Lung microvascular endothelial cell (primary cell): ENCODE results near the gene PNP. TPM values are rescaled to one million over a fixed set of nuclear protein-coding genes. Genes with fewer than 3 reads are reported as not detected.
"Not testable (repeated sequence)": the region's sequence is repeated elsewhere in the genome, so short reads cannot be mapped to it uniquely, and the experiment has no call there.

ENCODE experiments used
- DNase-seq, 2 donors: peaks; one replicate each; pipeline versions ENCODE4 v3.0.0 to v3.0.0-alpha.2; 2010; ENCODE audit warnings: low read depth in 2 of 2
- total RNA-seq: library from RNA; depleted of rRNA; stranded (reverse); fragments of >200 nt; gene quantifications from 2 replicates; pipeline ENCODE4 v1.2.1, GENCODE V29; 2014

Gene PNP
- total RNA-seq, 1 donor from 2014 or later: 193 TPM

GRCh38 chr14:20489093-20489994 is 20.1 kb downstream of the PNP start:
- DNase-seq: no peak

- DNase-seq: no peak
Measured at GRCh38 chr14:20490563-20490962, 21.4 kb downstream of the PNP start.

- DNase-seq: no peak
Measured at GRCh38 chr14:20492486-20492885, 23.3 kb downstream of the PNP start.

GRCh38 chr14:20493634-20494033 is 24.4 kb downstream of the PNP start:
- no peak for DNase-seq

GRCh38 chr14:20494935-20495766 is 25.9 kb downstream of the PNP start:
- peak; percentile 56 to 62 for DNase-seq

- DNase-seq: no peak
Measured at GRCh38 chr14:20498622-20499021, 29.4 kb downstream of the PNP start.

- DNase-seq: peak; percentile 74 to 82
Measured at GRCh38 chr14:20499108-20499507, 29.9 kb downstream of the PNP start.

GRCh38 chr14:20499881-20500280 is 30.7 kb downstream of the PNP start:
- DNase-seq: no peak

- peak; percentile 64 to 71 for DNase-seq
Measured at GRCh38 chr14:20501346-20501745, 32.1 kb downstream of the PNP start.

- peak in 1 of 2 donors; percentile 70 for DNase-seq
Measured at GRCh38 chr14:20503898-20504297, 34.7 kb downstream of the PNP start.

- not testable (repeated sequence) for DNase-seq
Measured at GRCh38 chr14:20506276-20506675, 37.1 kb downstream of the PNP start.

GRCh38 chr14:20506752-20507151 is 37.5 kb downstream of the PNP start:
- DNase-seq: not testable (repeated sequence)

- DNase-seq: not testable (repeated sequence)
Measured at GRCh38 chr14:20507537-20507936, 38.3 kb downstream of the PNP start.

GRCh38 chr14:20508367-20508766 is 39.2 kb downstream of the PNP start:
- no peak for DNase-seq

GRCh38 chr14:20512177-20512905 is 43.1 kb downstream of the PNP start:
- peak in 1 of 2 donors; percentile 63 for DNase-seq

GRCh38 chr14:20515846-20516245 is 46.6 kb downstream of the PNP start:
- no peak for DNase-seq

- DNase-seq: peak; percentile 91 to 93
Measured at GRCh38 chr14:20516921-20517320, 47.7 kb downstream of the PNP start.

GRCh38 chr14:20522332-20522731 is 53.1 kb downstream of the PNP start:
- no peak for DNase-seq

- no peak for DNase-seq
Measured at GRCh38 chr14:20524027-20524426, 54.8 kb downstream of the PNP start.
